Body of pancreas (tissue), 4 donors: ENCODE data around the gene ELF1.

ENCODE experiments used
- POLR2A ChIP-seq, 3 donors: fragments of 450-650 bp; IDR thresholded peaks; one replicate each; pipeline ENCODE4 v1.6.1; 2016; ENCODE audit warnings: antibody characterized with exemption in 3 of 3, mild to moderate bottlenecking in 2 of 3
- TF ChIP-seq, protein P1 (sequence below), 7 experiments: fragments of 450-650 bp in 4 of 7; fragments of 200-600 bp in 3 of 7; sonication (generic) in 3 of 7; IDR thresholded peaks; one replicate each; pipeline ENCODE4 v1.5.1; 2016 to 2019; ENCODE audit warnings: antibody characterized with exemption in 7 of 7

DNA sequence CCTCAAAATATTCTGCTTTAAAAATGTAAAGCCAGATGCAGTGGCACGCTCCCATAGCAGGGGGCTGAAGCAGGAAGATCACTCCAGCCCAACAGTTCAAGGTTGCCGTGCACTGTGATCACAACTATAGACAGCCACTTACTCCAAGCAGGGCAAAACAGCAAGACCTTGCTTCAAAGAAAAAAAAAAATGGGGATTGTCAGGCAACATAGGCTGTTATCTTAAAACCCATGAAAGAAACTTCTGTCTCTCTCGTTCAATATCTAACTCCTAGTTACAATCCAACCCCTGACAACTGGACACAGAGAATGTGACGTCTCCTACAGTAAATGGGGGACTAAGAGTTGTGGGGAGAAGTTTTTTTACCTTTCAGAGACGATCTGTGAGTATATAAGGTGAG lies 17.4 kb downstream of the ELF1 start:
- TF ChIP-seq, protein P1, sequence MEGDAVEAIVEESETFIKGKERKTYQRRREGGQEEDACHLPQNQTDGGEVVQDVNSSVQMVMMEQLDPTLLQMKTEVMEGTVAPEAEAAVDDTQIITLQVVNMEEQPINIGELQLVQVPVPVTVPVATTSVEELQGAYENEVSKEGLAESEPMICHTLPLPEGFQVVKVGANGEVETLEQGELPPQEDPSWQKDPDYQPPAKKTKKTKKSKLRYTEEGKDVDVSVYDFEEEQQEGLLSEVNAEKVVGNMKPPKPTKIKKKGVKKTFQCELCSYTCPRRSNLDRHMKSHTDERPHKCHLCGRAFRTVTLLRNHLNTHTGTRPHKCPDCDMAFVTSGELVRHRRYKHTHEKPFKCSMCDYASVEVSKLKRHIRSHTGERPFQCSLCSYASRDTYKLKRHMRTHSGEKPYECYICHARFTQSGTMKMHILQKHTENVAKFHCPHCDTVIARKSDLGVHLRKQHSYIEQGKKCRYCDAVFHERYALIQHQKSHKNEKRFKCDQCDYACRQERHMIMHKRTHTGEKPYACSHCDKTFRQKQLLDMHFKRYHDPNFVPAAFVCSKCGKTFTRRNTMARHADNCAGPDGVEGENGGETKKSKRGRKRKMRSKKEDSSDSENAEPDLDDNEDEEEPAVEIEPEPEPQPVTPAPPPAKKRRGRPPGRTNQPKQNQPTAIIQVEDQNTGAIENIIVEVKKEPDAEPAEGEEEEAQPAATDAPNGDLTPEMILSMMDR (IDR thresholded peaks at IDR 0.05) = no peak
- TF ChIP-seq POLR2A (IDR thresholded peaks at IDR 0.05) = no peak
